NCI-H146 (cell line): ENCODE data around the gene OR52I2.

Experiments
- DNase-seq: peaks from one replicate; lab custom pipeline; 2025; lab: John Stamatoyannopoulos, UW

The OR52I2 gene

DNA sequence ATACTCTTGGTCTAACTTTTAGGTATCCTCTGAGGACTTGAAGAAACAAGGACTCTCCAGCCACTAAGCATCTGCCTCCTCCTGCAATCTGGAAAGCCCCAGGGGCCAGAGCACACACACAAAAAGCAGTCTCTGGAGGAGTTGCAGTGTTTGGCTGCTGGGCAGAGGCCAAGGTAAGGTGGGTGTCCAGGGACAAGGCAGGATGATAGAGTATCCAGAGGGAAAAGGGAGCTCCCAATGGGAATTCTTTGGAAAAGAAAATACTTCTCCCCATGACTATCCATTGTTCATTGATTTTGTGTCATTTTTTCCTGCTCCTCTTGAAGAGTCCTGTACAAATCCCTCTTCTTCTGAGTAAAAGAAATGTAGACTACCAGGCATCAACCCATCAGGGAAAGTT lies at the start of gene OR52I2:
OR52I2 (plus strand) TSS at position 301 of the 400 bp plus-strand sequence.
- no peak for DNase-seq

DNA sequence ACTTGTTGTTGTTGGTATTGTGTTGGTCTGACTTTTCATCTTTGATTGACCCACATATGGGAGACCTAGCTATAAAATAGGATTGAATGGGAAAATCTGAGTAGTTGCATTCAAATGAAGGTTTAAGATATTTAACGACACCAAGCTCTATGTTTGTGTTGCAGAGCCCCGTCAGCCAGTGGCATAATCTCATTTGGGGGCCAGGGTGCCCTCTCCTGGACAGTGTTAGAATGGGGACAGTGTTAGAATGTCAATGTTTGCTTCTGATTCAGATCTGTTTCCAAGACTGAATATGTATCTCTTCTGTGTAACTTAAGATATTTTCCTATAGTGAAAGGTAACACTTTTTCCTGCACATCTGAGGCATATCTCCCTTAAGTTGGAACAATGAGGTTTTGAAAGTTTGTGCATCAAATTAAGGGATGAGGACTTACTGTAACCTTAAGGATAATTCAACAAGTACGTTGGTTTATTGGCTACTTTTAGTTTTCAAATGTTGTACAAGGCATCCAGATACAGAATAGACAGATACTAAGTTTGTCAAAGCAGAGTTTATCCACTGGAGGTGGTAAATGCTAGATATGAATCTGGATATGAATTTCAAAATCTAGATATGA lies 41.8 kb upstream of the OR52I2 start:
- DNase-seq, result peak; percentile 8

DNA sequence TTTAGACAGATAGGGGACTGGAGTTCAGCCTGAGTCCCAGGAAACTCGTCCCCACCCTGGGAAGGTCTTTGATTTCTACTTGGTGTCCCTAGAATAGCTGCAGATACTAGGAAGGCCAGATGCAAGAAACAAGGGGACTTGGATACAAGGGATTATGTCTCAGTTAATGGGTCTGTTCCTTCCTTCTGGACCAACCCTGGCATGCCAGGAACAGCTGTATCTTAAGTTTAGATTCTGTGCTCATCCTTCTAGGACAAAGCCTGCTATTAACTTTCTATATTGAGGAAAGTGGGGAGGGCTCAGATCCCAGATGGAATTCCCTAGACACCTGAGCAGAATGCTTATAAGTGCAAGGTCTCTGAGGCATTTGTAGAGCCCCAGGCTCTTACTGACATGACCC lies 40.5 kb upstream of the OR52I2 start:
- DNase-seq, result no peak

DNA sequence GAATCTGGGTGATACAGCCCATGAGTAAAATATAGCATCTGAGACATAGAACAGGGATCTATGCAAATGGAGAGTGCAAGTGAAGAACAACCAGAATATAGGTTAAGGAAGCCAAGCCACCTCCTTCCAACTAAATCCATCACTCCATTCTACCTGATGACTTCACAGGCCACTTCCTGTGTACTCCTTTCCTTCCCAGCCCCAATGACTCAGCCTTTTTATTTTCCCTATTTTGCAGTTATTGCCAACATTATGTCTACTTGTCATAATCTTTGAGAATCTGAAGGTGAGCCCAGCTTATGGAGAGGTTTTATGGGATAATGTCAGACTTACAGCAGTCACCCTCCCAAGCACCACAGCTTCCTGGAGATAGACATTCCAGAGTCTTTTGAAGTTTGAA lies 38.0 kb upstream of the OR52I2 start:
- no peak for DNase-seq

DNA sequence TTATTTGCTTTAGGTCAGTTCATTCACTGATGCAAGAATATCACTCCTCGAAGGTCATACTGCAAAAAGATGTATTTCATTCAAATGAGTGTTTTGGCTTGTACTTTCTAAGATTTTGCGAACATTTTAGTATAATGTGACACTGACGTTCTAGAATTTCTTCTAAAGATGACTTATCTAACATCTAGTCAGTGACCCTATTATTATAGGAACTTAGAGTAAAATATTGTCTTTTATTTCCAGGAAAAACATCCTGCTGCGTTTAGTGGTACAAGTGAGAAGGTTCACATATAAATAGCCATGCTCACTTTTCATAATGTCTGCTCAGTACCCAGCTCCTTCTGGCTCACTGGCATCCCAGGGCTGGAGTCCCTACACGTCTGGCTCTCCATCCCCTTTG lies 36.7 kb upstream of the OR52I2 start, which contains the start of gene OR52M1:
OR52M1 (plus strand) TSS at position 301 of the 400 bp plus-strand sequence; CDS start at position 301, 0 bp downstream.
- no peak for DNase-seq

DNA sequence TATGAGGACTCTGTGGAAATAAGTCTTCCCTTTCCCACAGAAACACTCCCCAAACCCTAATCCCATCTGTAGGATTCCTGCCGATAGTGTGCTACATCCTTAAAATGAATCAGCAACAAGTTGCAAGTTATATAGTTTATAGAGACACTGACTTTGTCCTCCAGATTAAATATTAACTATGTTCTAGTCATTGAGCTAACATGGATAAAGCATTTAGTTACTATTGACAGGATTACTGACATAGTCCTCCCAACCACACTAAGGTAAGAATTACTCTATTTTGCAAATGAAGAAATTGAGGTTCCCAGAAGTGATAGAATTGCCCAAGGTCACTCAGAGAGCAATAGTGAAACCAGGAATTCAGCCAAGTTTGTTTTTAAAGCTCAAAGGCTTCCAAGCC lies 34.7 kb upstream of the OR52I2 start:
- DNase-seq, result no peak

DNA sequence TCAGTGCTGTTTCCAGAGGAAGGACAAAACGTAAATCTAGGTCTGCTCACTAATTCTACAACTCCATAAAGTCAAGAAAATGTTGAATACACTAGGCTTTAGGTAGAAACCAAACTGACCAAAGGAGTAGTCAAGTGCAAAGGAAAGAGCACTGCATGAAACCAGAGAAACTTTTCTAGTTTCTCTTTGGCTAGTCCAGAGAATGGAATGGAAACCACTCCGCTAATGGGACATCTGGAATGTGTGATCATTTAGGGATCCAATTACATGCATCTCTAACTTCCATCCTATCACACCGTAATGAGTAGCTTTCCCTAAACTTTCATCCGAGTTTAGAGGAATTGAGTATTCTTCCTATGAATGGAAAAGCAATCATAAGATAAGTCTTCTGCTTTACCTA lies 34.1 kb upstream of the OR52I2 start:
- DNase-seq, result no peak

DNA sequence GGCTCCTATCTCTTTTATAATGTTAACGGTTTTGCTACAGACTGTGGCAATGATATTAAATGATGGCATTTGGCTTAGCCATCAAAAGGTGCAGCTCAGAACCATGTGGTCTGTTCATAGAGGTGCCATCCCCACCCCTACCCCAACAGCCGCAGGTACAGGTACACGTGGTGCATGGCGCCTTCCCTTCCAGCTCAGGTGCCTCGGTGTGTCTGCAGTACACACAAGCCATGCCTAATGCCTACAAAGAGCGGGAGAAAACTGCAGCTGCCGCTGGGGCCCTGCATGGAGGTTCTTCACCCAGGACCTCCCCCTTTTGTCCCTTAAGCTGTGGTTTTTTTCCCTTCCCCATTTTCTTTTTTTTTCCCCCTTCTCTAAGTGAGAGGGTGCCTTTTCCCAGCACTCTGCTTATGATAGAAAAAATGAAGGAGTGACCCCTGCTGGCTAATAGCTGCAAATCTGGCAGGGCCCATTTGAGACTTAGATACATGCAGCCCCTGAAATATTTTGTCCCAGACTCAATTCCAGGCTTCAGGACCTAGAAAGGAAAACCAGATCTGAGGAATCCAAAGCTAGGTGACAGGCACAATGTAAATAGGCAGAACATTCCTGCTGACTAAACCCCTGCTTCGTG lies 30.1 kb upstream of the OR52I2 start:
- no peak for DNase-seq

DNA sequence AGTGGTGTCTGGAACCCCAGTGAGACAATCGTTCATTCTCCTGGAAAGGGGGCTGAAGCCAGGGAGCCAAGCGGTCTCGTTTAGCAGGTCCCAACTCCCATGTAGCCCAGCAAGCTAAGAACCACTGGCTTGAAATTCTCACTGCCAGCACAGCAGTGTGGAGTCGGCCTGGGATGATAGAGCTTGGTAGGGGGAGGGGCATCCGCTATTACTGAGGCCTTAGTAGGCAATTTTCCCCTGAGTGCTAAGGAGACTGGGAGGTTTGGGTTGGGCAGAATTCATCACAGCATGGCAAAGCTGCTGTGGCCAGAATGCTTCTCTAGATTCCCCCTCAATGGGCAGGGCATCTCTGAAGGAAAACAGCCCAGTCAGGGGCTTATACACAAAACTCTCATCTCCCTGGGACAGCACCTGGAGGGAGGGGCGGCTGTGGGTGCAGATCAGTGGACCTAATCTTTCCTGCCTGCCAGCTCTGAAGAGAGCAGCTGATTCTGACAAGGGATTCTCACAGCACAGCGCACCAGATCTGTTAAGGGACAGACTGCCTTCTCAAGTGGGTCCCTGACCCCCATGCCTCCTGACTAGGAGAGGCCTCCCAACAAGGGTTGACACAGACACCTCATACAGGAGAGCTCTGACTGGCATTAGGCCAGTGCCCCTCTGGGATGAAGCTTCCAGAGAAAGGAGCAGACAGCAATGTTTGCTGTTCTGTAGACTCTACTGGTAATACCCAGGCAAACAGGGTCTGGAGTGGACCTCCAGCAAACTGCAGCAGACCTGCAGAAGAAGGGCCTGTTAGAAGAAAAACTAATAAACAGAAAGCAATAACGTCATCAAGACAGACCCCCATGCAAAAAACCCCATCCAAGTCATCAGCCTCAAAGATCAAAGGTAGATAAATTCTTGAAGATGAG lies 21.8 kb upstream of the OR52I2 start:
- no peak for DNase-seq

DNA sequence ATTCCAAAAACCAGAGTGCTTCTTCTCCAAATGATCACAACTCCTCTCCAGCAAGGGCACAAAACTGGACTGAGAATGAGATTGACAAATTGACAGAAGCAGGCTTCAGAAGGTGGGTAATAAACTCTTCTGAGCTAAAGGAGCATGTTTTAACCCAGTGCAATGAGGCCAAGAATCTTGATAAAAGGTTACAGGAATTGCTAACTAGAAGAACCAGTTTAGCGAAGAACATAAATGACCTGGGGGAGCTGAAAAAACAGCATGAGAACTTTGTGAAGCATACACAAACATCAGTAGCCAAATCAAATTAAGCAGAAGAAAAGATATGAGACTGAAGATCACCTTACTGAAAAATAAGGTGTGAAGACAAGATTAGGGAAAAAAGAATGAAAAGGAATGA lies 21.1 kb upstream of the OR52I2 start:
- DNase-seq, result no peak

DNA sequence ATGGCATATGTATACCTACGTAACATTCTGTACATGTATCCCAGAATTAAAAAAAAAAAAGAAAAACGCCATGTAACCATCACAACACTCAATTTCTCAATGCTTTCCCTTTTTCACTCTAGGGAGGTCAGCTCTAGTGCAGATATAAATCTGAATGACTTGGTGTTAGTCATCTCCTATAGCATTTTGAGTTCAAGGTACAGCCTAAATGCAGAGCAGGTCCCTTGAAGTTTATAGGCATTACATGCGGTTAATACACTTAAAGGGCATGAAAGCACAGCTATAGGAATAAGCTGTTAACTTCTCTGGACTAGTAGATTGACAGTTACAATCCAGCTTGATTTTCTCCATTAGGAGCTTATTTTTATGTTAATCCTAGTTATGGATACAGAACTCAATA lies 16.2 kb upstream of the OR52I2 start:
- DNase-seq, result no peak

DNA sequence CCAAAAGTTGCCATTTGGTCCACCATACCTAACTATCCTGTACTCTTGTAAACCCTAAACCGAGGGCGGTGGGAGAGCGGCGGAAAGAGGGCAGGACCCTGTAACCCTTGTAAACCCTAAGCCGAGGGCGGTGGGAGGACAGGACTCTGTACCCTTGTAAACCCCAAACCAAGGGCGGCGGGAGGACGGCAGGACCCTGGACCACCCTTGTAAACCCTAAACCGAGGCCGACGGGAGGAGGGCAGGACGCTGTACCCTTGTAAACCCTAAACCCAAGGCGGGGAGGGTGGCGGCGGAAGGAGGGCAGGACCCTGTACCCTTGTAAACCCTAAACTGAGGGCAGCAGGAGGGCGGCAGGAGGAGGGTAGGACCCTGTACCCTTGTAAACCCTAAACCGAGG lies 12.5 kb upstream of the OR52I2 start:
- no peak for DNase-seq

DNA sequence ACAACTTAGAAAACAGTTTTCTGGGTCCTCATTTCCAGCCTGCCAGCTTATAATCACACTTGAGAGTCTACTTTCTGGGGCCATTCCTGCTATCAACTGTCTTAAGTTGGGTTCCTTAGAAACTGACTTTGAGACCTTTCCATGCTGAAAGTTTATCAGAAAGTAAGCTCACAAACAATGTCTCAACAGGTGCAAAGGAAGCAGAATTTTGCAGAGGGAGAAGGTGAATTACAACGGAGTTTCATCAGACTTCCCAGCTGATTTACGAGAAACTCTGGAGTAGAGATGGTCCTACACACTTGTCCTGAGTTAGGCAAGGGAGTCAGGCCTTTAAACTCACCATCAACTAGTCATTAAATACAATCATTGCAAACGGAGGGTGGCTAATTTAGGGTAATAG lies 4.7 kb upstream of the OR52I2 start:
- no peak for DNase-seq

DNA sequence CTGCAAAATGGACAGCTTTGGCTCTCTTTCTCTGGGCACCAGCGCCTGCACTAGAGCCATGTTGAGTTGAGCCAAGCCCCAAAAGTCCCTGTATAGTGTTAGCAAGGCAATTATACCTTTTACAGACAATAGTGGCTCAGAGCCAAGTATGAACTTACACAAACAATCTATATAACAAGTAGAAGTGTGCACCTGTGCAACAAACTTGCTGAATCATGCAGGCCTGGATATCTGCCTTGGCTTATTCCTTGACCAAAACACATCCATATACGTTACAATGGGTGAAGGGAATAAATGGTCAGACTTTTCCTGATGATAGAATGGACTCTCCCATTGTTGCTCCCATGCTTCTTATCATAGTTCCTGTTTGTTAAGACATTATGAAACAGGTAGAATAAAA lies 3.8 kb upstream of the OR52I2 start:
- no peak for DNase-seq

DNA sequence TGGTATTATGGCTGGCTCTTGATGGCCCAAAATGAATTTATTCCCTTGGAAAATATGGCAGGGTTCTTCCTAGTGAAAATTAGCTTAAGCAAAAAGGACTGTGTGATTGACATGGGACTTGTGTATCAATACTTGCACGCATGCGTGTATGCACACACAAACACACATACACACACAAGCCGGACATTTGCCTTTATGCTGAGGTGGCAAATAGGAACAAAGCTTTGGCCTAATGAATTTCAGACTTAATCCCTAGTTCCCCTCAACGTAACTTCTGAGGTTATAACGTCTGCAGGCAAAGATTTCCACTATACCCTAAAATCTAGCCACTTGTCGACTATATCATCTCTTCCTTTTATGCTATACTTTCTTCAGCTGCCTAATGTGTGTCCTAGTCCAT lies 2.9 kb upstream of the OR52I2 start:
- DNase-seq, result no peak

DNA sequence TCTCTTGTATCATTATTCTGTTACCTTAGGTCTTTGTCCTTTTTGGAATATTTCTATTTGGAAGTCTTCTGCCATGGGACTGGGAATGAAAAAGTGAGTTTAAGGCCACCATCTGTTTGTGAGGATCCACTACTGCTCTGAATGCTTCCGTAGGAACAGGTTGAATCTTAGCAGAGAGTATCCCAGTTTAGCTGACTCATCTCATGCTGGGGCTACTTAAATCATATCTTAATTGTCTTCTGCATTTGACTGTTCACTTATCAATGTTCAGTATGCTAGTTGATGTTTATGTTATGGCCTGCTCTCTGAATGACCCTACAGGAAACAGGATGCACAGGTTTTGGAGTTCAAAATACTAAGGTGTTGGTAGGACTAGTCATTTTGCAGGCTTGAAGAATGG lies 1.4 kb upstream of the OR52I2 start:
- DNase-seq, result no peak

DNA sequence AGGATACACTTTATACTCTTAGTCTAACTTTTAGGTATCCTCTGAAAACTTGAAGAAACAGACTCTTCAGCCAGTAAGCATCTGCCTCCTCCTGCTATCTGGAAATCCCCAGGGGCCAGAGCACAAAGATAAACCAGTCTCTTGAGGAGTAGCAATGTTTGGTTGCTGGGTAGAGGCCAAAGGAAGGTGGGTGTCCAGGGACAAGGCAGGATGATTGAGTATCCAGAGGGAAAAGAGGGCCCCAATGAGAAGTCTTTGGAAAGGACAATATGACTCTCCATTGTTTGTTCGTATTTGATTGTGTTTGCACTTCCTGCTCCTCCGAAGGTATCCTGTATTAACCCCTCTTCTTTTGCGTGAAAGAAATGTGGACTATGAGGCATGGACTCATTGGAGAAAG lies 7.5 kb downstream of the OR52I2 start:
- no peak for DNase-seq

DNA sequence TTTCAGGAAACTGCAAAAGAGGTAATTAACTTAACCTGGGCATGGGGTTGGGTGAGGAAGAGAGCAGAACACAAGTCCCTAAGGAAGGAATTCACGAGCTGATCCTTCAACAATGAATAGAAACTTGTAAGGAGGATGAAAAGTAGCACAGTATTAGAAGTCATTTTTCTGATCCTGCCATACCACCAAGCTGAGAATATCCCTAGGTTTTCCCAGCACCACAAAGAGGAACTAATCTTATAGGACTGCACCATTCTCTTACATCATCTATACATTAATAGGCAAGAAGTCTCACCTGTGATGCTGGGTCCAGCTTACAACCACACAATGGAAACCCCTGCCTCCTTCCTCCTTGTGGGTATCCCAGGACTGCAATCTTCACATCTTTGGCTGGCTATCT lies 12.2 kb downstream of the OR52I2 start, which contains the start of gene OR52I1:
OR52I1 (plus strand) TSS at position 301 of the 400 bp plus-strand sequence; CDS start at position 301, 0 bp downstream.
- no peak for DNase-seq

DNA sequence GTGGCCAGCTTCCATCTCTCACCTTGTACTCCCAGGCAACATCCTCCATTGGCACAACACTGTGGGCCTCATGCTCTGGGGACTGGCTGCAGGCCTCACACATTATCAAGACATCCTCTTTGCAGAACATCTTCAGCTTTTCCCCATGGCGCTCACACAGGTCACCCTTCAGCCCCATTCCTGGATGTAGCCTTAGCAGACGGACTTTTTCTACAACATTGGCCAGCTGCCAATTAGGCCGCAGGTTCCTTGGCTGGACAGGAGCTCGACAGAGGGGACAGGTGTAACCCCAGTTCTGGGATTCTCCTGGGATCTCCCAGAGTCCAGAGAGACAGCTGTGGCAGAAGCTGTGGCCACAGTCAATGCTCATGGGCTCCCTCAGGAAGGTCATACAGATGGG lies 23.5 kb downstream of the OR52I2 start:
- DNase-seq, result no peak

DNA sequence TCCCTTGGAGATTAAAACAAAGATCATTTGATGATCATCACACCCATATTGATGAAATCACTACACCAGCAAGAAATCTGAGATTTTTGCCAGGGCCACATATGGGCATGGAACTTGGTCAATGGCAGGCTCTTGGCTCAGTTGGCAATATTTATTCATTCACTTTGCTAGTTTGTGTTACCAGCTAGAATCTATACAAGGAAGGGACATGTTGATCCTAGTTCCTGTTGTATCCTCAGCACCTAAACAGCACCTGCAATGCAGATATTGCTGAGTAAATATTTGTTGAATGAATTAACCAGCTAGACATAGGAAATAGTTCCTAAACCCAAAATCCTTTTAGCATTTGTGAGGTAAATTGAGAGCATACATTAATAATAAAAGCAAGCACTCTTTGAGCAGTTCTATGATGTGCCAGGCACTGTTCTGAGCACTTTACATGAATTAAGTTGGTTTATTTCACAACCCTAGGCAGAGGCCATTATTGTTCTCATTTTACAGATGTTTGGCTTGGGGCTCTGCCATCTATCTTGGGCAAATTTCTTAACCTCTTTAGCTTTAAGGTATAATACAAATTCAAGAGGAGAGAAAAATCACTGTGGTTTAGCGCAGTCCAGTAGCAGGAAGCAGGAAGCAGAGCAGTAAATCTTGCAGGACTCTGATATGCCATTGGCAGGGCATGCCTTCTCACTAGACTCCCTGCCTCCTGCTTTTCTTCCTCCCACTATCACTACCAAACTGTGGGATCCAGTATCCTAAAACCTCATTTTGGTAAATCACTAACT lies 24.9 kb downstream of the OR52I2 start:
- peak; percentile 20 for DNase-seq

DNA sequence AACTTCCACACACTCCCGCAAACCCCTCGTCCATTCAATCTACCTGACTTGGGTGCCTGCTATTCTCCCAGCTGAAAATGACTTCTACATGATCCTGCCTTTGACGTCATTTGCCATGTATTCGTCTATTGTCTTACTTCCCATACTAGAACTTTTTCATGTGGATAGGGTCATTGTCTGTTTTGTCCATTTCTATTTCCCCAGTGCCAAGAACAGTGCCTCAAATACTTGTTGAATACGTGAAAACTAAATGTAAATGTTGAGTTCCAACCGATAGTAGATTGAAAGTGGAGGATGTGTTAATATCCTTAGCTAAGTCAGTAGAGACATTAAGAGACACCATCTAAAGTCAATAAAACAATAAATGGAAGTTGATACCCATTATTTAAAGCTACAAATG lies 25.6 kb downstream of the OR52I2 start:
- peak; percentile 20 for DNase-seq
